HCT116 (cell line): ENCODE results near the gene TBC1D19.

ENCODE experiments used
- CEBPB ChIP-seq: IDR thresholded peaks from 2 replicates; pipeline ENCODE4 v1.6.1; 2012; ENCODE audit warnings: low read depth
- CTCF ChIP-seq, 3 experiments: fragments of 200-600 bp in 1 of 3; sonication (generic) in 1 of 3; IDR thresholded peaks in 2 of 3; conservative IDR thresholded peaks in 1 of 3; 2 replicates each; pipeline ENCODE4 v1.5.1; 2012 to 2017; ENCODE audit warnings: low read depth in 2 of 3, low read length in 2 of 3, antibody characterized with exemption in 1 of 3, borderline replicate concordance in 1 of 3, control low read depth in 1 of 3, mild to moderate bottlenecking in 1 of 3, mixed read lengths in 1 of 3, mixed run types in 1 of 3, moderate library complexity in 1 of 3; ENCODE audit not compliant: insufficient read depth in 1 of 3
- EZH2 ChIP-seq: fragments of 200-600 bp; sonication (generic); IDR thresholded peaks from 2 replicates; pipeline ENCODE4 v1.6.1; 2017; ENCODE audit warnings: antibody characterized with exemption, mixed run types
- POLR2A ChIP-seq: IDR thresholded peaks from 2 replicates; pipeline ENCODE4 v1.7.0; 2011; ENCODE audit warnings: borderline replicate concordance; ENCODE audit not compliant: insufficient read depth, insufficient read length; ENCODE audit errors: extremely low read depth
- POLR2AphosphoS5 ChIP-seq: IDR thresholded peaks from 2 replicates; pipeline ENCODE4 v1.6.1; 2011; ENCODE audit warnings: mild to moderate bottlenecking, low read depth, low read length, moderate library complexity
- RAD21 ChIP-seq: IDR thresholded peaks from 2 replicates; pipeline ENCODE4 v1.6.1; 2012; ENCODE audit warnings: low read depth, mild to moderate bottlenecking
- SP1 ChIP-seq: IDR thresholded peaks from 2 replicates; pipeline ENCODE4 v1.6.1; 2012; ENCODE audit warnings: low read depth
- ZFX ChIP-seq: fragments of 450-650 bp; IDR thresholded peaks from 2 replicates; pipeline ENCODE4 v1.6.1; 2017
- TF ChIP-seq, protein P1 (sequence below): IDR thresholded peaks from 2 replicates; pipeline ENCODE4 v1.6.1; 2012

DNA sequence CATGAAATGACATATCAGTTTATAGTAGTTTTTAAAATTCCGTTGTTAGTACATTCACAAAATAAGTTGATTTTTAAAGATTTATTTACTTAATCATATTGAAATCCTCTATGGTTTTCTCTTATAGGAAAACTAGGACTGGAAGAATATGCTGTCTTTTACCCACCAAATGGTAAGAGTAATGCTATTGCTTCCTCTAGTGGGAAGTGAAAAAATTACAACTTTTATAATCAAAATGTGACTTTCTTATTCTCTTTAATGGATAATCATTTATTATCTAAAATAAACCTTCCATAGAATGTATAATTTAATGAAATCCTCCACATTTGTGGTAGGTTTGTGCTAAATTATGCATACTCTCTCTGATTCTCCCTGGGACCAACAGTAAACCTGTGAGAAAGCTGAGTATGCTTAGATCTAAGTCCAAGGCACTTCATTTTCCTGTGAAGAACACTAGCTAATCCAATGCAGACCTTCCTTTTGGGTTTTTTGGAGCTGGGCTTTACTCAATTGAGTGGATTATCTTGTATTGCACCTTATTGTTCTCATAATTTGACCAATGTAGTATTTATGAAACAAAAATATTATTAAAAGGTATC is 136.2 kb downstream of the TBC1D19 start:
- TF ChIP-seq CTCF (IDR thresholded peaks at IDR 0.05 in 2 of 3, conservative IDR thresholded peaks at IDR 0.05 in 1 of 3; ENCODE audit: borderline replicate concordance in 1 of 3, insufficient read depth in 1 of 3, low read depth in 2 of 3, low read length in 2 of 3) (peak; percentile 47 to 86 (median 76); a peak in 5 of 6 replicates), RAD21 (peak; percentile 89), POLR2A (no peak), EZH2 (no peak), ZFX (no peak), SP1 (no peak), CEBPB (no peak), POLR2AphosphoS5 (no peak)
- TF ChIP-seq, protein P1, sequence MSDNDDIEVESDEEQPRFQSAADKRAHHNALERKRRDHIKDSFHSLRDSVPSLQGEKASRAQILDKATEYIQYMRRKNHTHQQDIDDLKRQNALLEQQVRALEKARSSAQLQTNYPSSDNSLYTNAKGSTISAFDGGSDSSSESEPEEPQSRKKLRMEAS, result no peak
